Measurements from ENCODE around the gene SULT1A2. TPM values are rescaled to one million over a fixed set of nuclear protein-coding genes. Genes with fewer than 3 reads are reported as not detected.
"Not testable (repeated sequence)": the region's sequence is repeated elsewhere in the genome, so short reads cannot be mapped to it uniquely, and the experiment has no call there.

SULT1A2 gene
- total RNA-seq, 4 donors from 2014 or later = 0.46 TPM; not detected in 3

GRCh38 chr16:28621481-28622155, 24.8 kb upstream of the SULT1A2 start:
- no peak for DNase-seq
- no peak overlapping the region for H3K27ac ChIP-seq
- ATAC-seq = no peak
- peaks cover 0 to 4% of the 10 kb centered on the region in 2 donors for H3K4me1 ChIP-seq
- no peaks in the 10 kb centered on the region for H3K27me3 ChIP-seq
- H3K36me3 ChIP-seq = no peaks in the 10 kb centered on the region
- in situ Hi-C loops (cut with MboI; ENCODE audit: low sequenced_read_pairs in 4 of 4) (loop anchor here in 1 of 4 donors (25.0 kb wide), 1 partner anchor 134 kb away; the partner anchor contains the start of genes APOBR and CLN3), intact Hi-C loops (cut with DNase I; ENCODE audit: low total_unique reads) (no loop called here)
- TF ChIP-seq CTCF (IDR thresholded peaks at IDR 0.05 in 4 of 5, conservative IDR thresholded peaks at IDR 0.05 in 1 of 5) = no peak
- no peak for TF ChIP-seq POLR2A (IDR thresholded peaks at IDR 0.05)
- H3K4me3 ChIP-seq = no peak overlapping the region
- H3K9me3 ChIP-seq = no peaks in the 10 kb centered on the region

- intact Hi-C loops (cut with DNase I; ENCODE audit: low total_unique reads); H3K36me3 ChIP-seq; H3K27me3 ChIP-seq; H3K4me1 ChIP-seq; ATAC-seq; H3K27ac ChIP-seq; DNase-seq; H3K4me3 ChIP-seq; H3K9me3 ChIP-seq: not testable (repeated sequence)
- in situ Hi-C loops (cut with MboI; ENCODE audit: low sequenced_read_pairs in 4 of 4) = loop anchor here in 1 of 4 donors (25.0 kb wide), 1 partner anchor 133 kb away; the partner anchor contains the start of genes APOBR and CLN3
Observed at GRCh38 chr16:28620316-28620715, 23.5 kb upstream of the SULT1A2 start.

- no peak for TF ChIP-seq POLR2A (IDR thresholded peaks at IDR 0.05)
- no peak for TF ChIP-seq CTCF (IDR thresholded peaks at IDR 0.05 in 4 of 5, conservative IDR thresholded peaks at IDR 0.05 in 1 of 5)
- no peaks in the 10 kb centered on the region for H3K27me3 ChIP-seq
- intact Hi-C loops (cut with DNase I; ENCODE audit: low total_unique reads) (loop anchor here (5.0 kb wide), 1 partner anchor 126 kb away; the partner anchor contains the start of genes APOBR and CLN3), in situ Hi-C loops (cut with MboI; ENCODE audit: low sequenced_read_pairs in 4 of 4) (loop anchor here in 1 of 4 donors (25.0 kb wide), 1 partner anchor 131 kb away; the partner anchor contains the start of genes APOBR and CLN3)
- H3K9me3 ChIP-seq = no peaks in the 10 kb centered on the region
- no peak overlapping the region for H3K27ac ChIP-seq
- H3K36me3 ChIP-seq = no peaks in the 10 kb centered on the region
- DNase-seq (no peak), ATAC-seq (no peak)
- H3K4me3 ChIP-seq = no peak overlapping the region
- peaks cover 0 to under 1% of the 10 kb centered on the region in 2 donors for H3K4me1 ChIP-seq
Observed at GRCh38 chr16:28617874-28618273, 21.0 kb upstream of the SULT1A2 start.

- no peaks in the 10 kb centered on the region for H3K4me1 ChIP-seq
- ATAC-seq (peak in 1 of 2 donors; percentile 60), DNase-seq (no peak)
- H3K27me3 ChIP-seq = no peaks in the 10 kb centered on the region
- H3K36me3 ChIP-seq = no peaks in the 10 kb centered on the region
- no peak overlapping the region for H3K4me3 ChIP-seq
- in situ Hi-C loops (cut with MboI; ENCODE audit: low sequenced_read_pairs in 4 of 4) = loop anchor here in 1 of 4 donors (25.0 kb wide), 1 partner anchor 129 kb away; the partner anchor contains the start of genes APOBR and CLN3
- no peak overlapping the region for H3K27ac ChIP-seq
- TF ChIP-seq POLR2A (IDR thresholded peaks at IDR 0.05) (no peak), CTCF (IDR thresholded peaks at IDR 0.05 in 4 of 5, conservative IDR thresholded peaks at IDR 0.05 in 1 of 5) (no peak)
- intact Hi-C loops (cut with DNase I; ENCODE audit: low total_unique reads) = loop anchor here (5.0 kb wide), 1 partner anchor 124 kb away; the partner anchor contains the start of genes APOBR and CLN3
- no peaks in the 10 kb centered on the region for H3K9me3 ChIP-seq
Observed at GRCh38 chr16:28616636-28617035, 19.8 kb upstream of the SULT1A2 start.

- H3K4me3 ChIP-seq, DNase-seq, H3K9me3 ChIP-seq, H3K4me1 ChIP-seq, H3K27ac ChIP-seq, H3K27me3 ChIP-seq, ATAC-seq, H3K36me3 ChIP-seq: not testable (repeated sequence)
- intact Hi-C loops (cut with DNase I; ENCODE audit: low total_unique reads) (loop anchor here (5.0 kb wide), 1 partner anchor 124 kb away; the partner anchor contains the start of genes APOBR and CLN3), in situ Hi-C loops (cut with MboI; ENCODE audit: low sequenced_read_pairs in 4 of 4) (loop anchor here in 1 of 4 donors (25.0 kb wide), 1 partner anchor 129 kb away; the partner anchor contains the start of genes APOBR and CLN3)
Observed at GRCh38 chr16:28616224-28616577, 19.4 kb upstream of the SULT1A2 start.

Measured in gastrocnemius medialis (tissue), 4 donors.